ENCODE data around the gene LIMD2. TPM values are rescaled to one million over a fixed set of nuclear protein-coding genes. Genes with fewer than 3 reads are reported as not detected.
"Not testable (repeated sequence)": the region's sequence is repeated elsewhere in the genome, so short reads cannot be mapped to it uniquely, and the experiment has no call there.

LIMD2 gene
- 21.9 and 26.7 TPM in 2 replicates for total RNA-seq

DNA sequence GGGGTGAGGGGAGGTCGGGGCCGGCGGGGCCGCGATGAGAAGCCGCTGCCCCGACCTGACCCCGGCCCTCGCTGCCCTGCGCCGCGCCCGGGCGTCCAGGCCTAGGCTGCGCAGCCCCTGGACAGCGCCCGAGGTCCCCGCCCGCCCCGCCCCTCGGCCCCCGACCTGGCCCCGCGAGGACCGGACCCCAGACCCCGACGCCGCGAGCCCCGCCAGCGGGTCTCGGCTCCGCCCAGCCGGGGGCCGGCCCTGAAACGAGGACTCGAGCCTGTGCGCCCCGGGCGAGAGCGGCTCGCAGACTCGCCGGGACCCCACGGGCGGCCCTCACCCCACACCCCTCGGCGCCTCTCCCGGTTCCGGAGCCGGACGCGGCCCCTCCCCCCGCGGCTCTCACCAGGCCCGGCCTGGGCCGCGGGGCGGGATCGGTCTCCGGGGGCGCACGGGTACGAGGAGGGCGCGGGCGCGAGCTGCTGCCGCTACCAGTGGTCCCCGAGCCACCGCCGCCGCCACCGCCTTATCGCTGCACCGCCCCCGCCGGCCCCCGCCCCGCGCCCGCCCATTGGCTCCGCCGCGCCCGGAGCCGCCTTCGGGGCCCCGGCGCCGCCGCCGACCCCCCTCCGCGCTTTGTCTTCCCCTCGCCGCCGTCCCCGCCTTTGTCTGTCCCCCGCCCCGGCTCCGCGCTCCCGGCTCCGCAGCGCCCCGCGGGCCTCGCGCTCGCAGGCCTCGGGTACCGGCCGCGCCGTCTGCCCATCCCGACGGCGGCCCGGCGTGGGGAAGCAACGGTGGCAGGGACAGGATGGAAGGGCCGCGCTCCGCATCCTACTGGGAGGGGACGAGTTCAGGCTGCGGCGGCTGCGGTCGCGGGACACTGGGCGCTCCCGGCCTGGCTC lies at the start of gene LIMD2:
LIMD2 (minus strand) TSS at position 488 of the 890 bp plus-strand sequence. CDS start 827 bp downstream, outside the sequence.
- no peak for DNase-seq (ENCODE audit: low read depth)

- DNase-seq (ENCODE audit: low read depth): peak; percentile 94
Observed at GRCh38 chr17:63741408-63742173, 41.7 kb upstream of the LIMD2 start, which contains the start of gene STRADA. Gene STRADA, minus strand, starts transcription at chr17:63741799. Its CDS starts 13,430 bp downstream, at chr17:63728369.

GRCh38 chr17:63741143-63741407 lies 41.1 kb upstream of the LIMD2 start:
- no peak for DNase-seq (ENCODE audit: low read depth)

DNA sequence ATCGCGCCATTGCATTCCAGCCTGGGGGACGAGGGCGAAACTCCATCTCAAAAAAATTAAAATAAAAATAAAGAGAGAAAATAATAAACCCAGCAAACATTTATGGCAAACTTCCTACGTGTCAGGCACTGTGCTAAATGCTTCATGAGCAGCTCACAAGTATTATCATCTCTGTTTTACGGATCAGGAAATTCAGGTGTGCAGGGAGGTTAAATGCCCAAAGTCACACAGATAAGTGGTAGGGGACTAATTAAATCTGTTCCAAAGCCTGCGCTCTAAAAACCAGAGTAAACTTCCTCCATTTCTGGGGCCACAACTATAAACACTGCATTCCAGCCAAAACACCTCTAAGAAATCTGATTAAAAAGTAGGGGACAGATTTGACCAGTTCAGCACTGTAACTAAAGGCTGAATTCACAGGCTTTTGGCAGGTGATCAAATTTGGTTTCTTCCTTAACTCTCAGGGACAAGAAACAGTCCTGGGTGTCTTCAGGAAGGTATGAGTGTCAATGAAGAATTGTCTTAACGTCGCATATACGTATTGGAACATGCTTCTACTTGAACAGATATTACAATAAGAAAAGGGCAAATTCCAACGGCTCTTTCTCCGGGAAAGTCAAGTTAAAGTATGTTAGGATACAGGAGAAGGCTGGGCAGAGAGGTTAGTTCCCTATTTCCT lies 40.7 kb upstream of the LIMD2 start:
- DNase-seq (ENCODE audit: low read depth): peak; percentile 13

DNA sequence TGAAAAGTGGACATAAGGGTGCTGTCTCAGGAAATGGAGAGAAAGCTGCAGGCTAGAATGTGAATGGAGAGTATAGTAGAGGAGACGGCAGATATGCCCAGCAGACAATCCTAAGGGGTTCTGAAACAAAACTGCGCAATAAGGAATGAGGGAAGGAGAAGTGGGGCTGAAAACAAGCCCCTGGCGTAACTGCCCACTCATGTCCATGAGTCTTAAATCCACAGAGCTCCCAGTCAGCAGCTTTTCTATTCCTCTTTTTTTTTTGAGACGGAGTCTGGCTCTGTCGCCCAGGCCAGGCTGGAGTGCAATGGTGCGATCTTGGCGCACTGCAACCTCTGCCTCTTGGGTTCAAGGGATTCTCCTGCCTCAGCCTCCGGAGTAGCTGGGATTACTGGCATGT lies 35.8 kb upstream of the LIMD2 start:
- no peak for DNase-seq (ENCODE audit: low read depth)

GRCh38 chr17:63722403-63722802 lies 22.5 kb upstream of the LIMD2 start:
- no peak for DNase-seq (ENCODE audit: low read depth)

GRCh38 chr17:63720194-63720593 lies 20.3 kb upstream of the LIMD2 start:
- not testable (repeated sequence) for DNase-seq (ENCODE audit: low read depth)

GRCh38 chr17:63718988-63719387 lies 19.1 kb upstream of the LIMD2 start:
- DNase-seq (ENCODE audit: low read depth): no peak

- DNase-seq (ENCODE audit: low read depth): no peak
Observed at GRCh38 chr17:63716426-63716825, 16.5 kb upstream of the LIMD2 start.

DNA sequence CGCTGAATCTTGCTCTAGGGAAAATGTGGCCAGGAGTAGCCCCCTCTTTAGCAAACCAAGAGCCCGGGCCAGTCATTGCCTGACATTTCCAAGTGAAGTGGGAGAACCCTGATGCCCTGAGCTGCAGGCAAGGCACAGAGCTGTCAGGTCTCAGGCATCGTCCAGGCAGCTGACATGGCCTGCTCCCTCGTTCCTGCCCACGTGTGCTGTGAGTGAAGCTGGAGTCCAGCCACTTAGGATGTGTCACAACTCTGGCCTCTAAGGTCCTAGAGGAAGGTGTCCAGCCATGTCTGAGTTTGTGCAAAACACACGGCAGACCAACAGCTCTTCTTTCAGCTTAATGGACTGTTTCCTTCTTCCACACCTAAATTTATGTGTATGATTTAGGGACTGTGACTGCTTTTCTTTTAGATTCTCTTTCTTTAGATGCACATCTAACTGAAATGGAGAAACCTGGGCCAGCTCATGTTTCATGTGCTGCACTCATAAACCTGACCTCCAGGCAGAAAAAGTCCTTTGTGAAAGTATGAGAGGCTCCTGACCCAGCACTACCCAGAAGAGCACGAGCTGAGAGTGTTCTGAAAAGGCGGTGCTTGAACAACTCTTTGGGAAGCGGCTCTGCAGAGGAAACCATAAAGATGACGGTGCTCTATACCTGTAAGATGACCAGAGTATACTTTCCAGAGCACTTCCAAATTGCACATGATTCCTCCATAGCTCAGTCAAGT lies 14.8 kb upstream of the LIMD2 start:
- DNase-seq (ENCODE audit: low read depth): peak; percentile 9

GRCh38 chr17:63709110-63709509 lies 9.2 kb upstream of the LIMD2 start:
- no peak for DNase-seq (ENCODE audit: low read depth)

DNA sequence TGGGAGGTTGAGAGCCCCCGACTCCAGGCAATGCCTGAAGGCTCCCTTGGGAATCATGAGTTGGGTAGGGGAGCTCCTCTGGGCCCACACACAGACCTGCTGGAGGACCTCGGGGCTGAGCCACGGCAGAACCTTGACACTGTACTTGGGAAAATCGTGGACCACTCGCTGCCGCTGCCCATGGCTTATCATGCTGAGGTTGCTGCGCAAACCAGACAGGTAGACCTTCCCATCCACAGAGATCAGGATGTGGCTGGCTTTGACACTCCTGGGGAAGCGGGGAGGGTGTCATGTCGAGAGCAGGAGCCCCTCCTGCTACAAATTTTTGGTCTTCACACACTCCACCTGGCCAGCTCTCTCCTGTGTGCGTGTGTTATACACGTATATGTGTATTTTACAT lies 7.2 kb upstream of the LIMD2 start:
- no peak for DNase-seq (ENCODE audit: low read depth)

- no peak for DNase-seq (ENCODE audit: low read depth)
Observed at GRCh38 chr17:63706336-63707082, 6.6 kb upstream of the LIMD2 start.

GRCh38 chr17:63705657-63706056 lies 5.7 kb upstream of the LIMD2 start:
- DNase-seq (ENCODE audit: low read depth): no peak

DNA sequence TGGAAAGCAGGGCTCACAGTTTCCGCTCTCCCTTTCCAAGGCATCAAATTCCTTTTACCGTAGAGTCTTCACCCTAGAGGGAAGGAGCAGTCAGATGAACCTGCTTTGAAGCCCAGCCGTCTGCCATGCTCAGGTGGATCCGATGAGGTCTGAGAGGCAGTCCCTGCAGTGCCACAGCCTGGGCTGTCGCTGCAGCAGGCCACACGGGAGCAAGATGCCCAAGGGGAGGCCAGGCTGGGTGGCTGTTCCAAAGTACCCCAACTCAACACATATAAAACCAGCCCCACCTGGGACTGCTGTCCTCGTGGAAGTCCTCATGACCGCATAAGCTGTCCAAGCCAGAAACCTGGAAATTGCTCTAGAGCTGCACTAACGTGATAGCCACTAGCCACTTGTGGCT lies 4.9 kb upstream of the LIMD2 start:
- no peak for DNase-seq (ENCODE audit: low read depth)

DNA sequence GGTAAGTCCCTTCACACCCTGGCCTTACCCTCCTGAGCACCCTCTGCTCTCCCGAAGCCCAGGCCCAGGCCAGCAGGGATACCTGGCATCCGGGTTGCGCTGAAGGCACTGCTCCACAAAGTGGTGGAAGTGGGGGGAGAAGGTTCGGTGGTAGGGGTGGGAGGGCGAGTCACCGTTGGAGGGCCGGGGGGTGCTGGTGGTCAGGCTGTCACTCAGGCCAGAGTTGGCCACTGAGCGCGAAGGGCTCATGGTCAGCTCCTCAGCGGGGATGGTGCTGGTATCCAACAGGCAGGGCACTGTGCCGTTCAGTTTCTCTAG lies 4.3 kb upstream of the LIMD2 start:
- DNase-seq (ENCODE audit: low read depth): no peak

DNA sequence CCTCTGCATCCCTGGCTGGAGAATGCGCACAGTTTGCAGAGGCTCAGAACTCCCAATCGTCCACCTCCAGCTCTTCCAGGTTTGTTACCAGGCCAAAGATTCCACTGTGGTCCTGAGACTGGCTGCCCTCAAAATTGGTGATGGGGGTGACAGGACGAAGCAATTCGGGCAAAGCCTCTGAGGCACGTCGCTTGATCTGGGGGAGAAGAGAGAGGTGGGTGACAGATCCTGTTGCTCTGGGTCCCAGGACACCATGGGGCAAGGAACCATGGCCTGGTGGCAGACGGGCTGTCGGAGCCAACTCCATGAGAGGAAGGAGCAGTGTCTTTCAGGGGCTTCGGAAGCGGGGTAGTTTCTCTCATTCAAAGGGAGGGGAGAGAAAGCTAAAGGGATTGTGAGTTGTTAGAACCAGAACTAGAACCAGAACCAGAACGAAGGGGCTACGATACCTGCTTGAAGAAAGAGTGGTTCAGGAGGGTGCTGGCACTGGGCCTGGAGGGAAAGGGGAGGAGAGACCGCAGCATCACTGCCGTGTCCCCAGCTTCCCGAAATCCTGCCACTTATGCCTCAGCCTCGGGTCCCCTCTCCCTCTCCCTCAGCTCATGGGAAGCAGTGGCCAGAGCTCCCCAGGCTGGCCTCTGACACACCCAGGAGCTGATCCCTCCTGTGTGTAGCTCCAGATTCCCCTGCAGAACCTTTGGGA lies 3.8 kb upstream of the LIMD2 start:
- DNase-seq (ENCODE audit: low read depth): no peak

- DNase-seq (ENCODE audit: low read depth): no peak
Observed at GRCh38 chr17:63703029-63703428, 3.1 kb upstream of the LIMD2 start.

DNA sequence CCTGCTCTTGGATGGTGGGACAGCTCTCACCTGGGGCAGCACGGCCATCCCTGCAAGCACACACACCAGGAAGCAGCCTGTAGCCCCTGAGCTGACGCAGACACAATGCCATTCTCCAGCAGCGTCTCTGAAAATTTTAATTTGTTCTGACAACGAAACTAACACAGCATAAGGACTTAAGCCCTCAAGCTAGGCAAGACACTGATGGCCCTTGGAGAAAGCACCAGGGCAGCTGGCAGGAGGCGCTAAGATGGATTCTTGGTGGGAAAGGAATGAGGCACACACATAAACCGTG lies 2.7 kb upstream of the LIMD2 start:
- DNase-seq (ENCODE audit: low read depth): no peak

GRCh38 chr17:63701868-63702720 lies 2.2 kb upstream of the LIMD2 start:
- DNase-seq (ENCODE audit: low read depth): no peak
